Colon (tissue), 2 donors: Measurements from ENCODE around the gene ROBO1.
"Not testable (repeated sequence)": the region's sequence is repeated elsewhere in the genome, so short reads cannot be mapped to it uniquely, and the experiment has no call there.

Experiments used
- FAIRE-seq: peaks from 2 replicates; lab custom pipeline; 2012; peaks lifted over from hg19 to GRCh38; lab: Jason Lieb, UNC
- donor health status: control.
- donor health status: control.

Gene ROBO1

DNA sequence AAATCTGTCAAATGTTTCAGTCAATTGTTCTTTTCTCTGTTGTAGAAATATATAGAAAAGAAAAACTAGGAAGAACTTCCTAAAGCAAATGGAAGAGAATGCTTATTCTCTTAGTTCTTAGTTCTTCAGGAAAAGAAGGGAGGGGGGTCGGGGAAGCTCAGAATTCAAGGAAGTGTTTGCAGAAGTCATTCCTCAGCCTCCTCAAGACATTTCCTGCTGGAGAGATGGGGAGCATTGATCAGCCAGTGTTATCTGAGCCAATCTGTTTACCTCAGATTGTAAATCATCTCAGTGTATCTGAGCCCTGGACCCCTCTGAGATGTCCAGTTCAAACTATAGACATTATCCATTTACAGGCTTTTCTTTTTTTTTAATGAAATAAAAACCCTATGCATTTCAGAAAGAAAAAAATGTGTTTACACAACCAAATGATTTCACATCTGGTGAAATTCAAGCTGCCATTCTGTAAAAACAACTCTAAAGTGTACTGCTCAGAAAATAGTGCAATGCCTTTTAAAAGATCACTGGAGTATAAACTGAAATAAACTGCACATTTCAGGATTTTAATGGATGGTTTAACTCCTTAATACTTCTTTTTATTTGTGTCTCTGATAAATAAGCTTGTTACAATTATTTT, 460.7 kb downstream of the ROBO1 start:
- no peak for FAIRE-seq

DNA sequence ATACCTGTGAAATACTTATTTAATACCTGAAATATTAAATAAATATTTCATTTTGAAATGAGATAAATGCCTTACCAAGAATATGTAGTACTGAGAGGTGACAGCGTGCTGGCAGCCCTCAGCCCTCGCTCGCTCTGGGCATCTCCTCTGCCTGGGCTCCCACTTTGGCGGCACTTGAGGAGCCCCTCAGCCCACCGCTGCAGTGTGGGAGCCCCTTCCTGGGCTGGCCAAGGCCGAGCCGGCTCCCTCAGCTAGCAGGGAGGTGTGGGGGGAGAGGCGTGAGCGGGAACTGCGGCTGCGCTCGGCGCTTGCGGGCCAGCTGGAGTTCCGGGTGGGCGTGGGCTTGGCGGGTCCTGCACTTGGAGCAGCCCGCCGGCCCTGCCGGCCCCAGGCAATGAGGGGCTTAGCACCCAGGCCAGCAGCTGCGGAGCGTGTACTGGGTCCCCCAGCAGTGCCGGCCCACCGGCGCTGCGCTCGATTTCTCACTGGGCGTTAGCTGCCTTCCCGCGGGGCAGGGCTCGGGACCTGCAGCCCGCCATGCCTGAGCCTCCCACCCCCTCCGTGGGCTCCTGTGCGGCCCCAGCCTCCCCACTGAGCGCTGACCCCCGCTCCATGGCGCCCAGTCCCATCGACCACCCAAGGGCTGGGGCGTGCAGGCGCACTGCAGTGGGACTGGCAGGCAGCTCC, 467.7 kb downstream of the ROBO1 start:
- FAIRE-seq, result not testable (repeated sequence)

DNA sequence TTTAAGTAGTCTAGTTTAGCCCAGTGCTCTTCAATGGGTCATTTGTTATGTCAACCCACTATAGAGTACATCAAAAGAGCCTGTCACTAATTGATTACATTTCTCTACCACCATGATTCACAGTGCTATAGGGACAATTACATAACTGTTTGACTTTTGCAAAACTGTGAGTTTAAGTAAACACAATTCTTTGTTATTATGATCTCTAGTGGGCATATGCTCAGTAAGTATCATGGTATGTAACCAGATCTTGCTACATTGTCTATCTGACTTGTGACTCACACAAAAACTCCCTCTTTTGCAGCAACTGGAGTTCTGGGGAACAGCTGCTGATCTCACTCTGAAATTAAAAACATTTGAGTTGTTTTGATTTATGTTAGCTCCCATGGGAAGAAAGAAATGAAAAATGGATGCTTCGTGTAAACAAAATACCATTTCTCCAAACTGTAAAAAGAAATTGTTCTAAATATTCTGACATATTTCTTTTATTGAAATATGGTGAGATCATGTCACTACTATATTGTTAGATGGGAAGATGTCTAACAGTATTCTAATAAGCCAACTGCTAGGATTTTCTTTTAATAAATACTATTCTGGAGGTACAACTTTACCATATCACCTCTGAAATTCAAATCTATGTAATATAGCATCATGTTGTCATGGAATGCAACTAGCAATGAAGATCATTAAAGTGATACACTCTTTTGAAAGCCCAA, 470.4 kb downstream of the ROBO1 start:
- FAIRE-seq, result no peak

DNA sequence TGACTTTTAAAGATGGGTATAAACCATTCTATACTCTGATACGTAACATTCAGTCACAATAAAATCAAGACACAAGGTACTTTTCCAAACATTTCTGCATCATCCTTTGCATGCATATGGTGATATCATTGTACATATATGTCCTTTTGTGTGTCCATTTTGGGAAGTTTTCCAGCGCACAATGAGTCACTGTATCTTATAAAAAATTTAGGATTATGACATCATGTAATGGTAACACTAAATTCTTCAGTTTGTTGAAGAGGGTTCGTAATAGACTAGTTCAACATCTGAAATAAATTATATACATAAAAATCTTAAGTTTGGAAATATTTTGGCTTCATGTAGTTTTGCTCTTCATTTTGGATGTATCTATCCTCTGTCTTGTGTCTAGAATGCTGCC, 480.9 kb downstream of the ROBO1 start:
- FAIRE-seq, result no peak

DNA sequence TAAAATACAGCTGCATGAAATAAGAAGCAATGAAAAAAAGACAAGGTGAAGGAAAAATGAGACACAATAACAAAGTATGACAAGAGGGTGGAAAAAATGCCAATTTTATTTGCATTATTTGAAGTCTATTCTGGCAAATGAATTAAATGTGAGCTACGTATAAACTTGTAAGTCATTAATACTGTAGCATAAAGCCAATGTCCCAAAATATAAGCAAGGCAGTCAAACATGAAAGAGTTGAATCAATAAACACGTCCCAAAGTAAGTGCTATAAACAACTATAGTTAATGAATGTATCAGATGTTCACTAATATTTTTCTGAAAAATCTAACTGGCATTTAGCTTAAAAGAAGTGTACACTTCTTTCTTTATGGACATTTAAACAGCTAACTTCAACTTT, 481.9 kb downstream of the ROBO1 start:
- FAIRE-seq, result no peak

DNA sequence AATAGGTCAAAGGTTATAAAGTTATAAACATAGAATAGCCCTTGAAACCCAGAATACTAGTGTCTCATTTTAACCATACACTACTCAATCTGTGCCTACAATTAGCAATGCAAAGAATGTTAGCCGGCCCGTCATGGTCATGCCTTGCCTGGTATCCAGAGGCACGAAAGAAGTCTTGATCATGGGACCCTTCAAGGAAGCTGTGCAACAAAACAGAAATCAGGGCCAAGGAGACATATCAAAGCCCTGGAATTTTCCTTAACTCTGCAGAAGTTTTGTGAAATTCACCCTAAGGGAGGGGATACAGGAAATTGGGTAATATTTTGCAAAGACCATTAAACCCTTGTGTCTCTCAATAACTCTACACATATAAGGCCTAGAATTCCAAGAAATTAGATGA, 482.4 kb downstream of the ROBO1 start:
- FAIRE-seq, result no peak

DNA sequence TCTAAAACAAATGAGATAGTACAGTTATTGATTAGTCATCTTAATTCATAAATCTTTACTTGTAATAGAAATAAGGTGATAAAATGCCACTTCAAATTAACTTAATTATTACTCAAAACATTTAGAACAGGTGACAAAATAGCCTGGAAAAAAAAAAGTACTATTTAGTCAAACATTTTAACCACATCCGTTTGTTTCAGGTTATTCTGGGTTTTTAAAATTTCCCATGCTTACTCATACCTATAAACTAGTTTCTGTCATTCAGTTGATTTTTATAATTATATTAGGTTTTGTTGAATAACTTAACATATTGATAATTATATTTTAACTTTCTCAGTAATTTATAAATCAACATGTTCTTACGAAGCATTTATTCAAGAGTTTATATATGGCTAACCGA, 483.0 kb downstream of the ROBO1 start:
- FAIRE-seq, result peak; percentile 79

DNA sequence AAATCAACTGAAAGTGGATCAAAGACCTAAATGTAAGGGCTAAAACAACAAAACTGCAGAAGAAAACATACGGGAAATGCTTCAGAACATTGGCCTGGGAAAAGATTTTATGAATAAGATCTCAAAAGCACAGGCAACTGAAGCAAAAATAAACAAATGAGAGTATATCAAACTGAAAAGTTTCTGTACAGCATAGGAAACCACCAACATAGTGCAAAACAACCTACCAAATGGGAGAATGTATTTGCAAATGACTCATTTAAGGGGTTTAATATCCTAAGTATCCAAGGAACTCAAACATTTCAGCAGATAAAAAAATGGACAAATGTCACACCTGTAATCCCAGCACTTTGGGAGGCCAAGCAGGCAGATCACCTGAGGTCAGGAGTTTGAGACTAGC, 489.1 kb downstream of the ROBO1 start:
- no peak for FAIRE-seq

DNA sequence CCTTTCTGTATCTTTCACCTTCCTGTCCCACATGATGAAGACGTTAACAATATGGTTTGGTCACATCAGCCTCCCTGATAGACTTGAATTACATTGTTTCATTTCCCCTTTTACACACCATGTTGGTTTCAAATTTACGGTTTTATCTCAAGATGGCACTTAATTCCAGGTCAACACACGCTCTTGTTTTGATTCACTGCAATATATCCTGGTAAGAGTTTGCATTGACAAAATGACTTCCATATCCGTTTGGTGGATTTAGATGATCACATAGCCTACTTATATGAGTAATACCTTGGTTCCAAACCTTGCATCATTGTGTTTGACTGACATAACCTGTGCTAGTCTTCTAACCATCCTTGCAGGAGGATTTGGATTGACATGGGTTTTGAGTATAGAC, 499.4 kb downstream of the ROBO1 start:
- no peak for FAIRE-seq

DNA sequence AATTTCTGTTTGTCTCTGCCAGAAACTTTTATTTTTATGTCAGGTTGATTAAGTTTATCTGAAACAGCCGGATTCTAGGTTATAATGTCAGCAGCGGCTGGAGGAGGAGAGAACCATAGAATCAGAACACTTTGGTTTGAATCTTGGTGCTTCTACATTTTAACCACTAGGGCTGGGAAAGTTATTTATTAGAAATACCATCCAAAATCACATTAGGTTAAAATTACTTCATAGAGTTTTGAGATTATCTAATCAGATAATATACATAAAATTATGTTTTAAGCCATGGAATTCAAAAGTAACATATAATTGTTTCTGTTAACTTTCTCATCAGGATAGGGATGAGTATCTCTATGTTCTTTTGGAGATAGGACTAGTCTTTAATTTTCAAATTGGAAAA, 502.9 kb downstream of the ROBO1 start:
- FAIRE-seq, result no peak

DNA sequence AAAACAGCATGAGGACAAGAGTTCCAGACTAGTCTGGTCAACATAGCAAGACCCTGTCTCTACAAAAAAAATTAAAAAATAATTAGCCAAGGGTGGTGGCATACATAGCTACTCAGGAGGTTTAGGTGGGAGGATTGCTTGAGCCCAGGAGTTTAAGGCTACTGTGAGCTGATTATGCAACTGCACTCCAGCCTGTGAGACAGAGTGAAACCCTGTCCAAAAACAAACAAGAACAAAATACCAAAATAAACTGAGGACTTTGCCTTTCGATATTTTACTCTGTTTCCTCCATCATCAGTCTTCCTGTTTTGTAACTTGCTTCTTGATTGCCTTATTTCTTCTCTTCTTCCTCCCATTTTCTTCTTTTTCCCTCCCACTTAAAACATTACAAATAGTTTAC, 504.4 kb downstream of the ROBO1 start:
- no peak for FAIRE-seq

DNA sequence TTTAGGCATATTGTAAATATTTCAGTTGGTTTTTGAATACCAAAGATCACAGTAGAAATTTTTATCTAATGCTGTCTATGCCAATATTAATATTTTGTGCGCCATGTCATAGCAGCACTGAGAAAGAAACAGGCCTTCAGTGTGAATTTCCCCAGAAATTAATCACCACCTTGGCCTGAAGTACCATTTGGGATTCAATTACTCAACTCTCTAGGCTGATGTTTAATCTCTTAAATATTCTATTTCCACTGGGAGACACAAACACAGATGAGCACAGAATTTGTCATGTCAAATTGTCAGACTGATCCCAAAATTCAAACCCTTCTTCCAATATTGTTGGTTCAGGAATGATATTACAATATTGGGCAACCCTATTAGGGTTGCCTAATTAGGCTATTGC, 509.3 kb downstream of the ROBO1 start:
- FAIRE-seq, result no peak

DNA sequence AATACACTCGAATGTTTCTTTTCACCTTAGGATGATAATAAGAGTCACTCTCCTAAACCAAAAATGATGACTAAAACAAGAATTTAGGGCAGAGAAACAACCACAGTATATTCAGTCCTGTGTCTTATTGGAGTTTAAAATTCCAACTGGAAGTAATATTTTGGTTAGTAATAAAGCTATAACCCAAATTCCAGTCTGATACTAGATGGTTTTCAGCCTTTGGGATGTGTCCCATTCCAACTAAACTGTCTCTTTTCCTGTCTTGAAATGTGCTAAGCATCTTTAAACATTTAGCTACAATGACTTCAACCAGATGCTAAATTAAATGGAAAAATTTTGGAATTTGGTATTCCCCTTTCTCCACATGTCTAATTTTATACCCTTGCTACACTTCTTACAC, 510.0 kb downstream of the ROBO1 start:
- no peak for FAIRE-seq

DNA sequence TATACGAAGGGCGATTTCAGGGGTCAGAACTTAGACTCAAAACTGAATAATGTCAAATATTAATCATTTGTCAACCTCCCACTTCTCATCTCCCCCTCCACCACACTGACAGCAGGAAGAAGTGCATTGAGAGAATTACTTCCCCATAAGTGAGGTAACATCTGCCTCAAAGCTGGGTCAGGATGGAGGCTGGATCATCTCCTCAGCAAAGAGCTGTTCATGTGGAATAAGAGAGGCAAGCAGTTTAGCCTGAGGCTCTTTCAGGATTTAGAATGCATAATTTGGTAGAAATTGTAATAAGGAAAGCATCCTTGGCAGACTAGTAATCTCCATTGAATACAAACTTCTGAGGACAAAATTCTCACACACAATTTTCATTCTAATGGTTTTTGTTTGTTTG, 512.1 kb downstream of the ROBO1 start:
- FAIRE-seq, result no peak

DNA sequence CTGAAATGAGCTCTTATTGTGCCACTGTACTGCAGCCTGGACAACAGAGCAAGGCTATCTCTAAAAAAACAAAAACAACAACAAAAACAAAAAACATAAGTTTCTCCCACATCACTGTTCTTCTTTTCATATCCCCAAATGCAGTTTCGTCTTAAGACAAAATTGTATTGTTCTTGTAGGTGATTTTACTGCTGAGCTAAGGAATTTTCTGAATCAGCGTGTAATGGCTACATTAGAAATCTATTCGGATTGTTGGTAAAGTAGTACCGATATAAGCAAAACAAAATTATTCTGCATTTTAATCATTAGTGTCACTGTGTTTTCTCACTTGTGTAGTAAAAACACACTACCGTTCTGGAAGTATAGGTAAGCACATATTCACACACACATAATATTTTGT, 512.5 kb downstream of the ROBO1 start:
- no peak for FAIRE-seq

DNA sequence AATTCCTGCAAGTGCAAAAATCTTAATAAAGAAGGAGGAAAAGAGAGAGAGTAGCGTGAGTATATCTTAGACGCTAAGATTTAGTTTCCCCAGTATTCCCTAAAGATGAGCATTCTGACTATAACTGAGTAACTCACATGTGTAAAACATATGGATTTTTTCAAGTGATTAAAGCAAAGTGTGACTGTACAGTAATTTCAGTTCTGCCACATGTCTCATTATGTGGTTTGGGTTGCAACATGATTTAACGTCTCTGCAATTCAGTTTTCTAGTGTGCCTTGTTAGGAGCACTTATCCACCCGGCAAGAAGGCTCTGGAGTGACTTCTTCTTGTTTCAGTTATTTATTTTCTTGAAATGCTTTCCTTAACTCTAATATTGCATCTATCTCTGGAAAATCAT, 514.1 kb downstream of the ROBO1 start:
- no peak for FAIRE-seq

DNA sequence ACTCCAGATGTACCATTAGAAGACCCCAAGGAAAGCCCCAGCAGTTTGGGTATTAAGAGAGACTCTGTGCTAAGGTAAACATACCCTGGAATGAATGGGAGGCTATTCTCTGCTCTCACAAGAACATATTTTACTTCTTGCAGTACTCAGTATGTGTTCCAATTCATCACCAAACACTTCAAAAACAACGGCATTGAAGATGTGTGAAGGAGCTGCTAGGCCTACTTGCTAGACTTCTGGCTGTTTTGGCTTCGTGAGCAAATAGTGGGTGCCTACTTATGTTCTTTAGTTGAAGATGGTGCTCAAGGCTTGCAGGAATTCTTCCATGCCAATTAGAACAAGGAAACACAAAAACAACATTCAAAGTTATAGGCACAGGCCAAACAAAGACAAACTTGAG, 514.5 kb downstream of the ROBO1 start:
- no peak for FAIRE-seq

DNA sequence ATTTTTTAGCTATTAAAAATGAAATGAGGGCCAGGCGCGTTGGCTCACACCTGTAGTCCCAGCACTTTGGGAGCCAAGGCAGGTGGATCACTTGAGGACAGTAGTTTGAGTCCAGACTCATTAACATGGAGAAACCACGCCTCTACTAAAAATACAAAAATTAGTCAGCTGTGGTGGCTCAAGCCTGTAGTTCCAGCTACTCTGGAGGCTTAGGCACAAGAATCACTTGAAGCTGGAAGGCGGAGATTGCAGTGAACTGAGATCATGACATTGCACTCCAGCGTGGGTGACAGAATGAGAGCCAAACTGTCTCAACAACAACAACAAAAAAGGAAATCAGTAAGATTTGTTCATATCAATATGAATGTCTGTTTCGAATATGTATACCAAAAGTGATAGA, 517.1 kb downstream of the ROBO1 start:
- no peak for FAIRE-seq

DNA sequence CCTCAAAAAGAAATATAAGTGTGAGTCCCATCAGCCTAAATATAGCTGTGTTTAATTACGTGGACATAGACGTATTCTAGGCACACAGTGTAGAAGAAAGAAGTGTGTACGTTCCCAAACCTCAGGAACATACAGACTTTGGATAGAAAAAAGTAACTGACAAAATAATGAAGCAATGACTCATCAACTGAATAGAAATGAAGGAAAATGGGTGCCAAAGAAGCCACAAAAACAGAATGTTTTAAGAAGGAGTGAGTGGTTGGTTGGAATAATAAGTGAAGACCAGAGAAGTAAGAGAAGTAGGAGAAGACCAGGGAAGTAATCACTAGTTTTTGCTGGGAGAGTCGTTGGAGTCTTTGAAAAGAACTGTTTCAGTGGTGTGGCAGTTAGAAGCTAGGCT, 518.1 kb downstream of the ROBO1 start:
- no peak for FAIRE-seq

DNA sequence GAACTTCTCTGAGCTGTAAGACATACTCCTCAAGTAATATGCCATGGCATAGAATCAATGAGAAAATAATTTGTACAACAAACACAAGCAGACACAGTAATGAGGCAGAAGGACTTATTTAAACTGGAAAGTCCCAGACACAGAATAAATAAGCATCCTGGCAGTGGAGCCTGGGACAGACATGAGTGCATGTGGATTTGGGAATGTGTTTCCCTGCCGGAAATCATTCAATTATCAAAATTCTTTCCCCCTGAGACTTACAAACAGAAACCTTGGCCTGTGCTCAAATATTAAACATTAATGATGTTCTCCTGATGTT, 520.1 kb downstream of the ROBO1 start:
- no peak for FAIRE-seq

DNA sequence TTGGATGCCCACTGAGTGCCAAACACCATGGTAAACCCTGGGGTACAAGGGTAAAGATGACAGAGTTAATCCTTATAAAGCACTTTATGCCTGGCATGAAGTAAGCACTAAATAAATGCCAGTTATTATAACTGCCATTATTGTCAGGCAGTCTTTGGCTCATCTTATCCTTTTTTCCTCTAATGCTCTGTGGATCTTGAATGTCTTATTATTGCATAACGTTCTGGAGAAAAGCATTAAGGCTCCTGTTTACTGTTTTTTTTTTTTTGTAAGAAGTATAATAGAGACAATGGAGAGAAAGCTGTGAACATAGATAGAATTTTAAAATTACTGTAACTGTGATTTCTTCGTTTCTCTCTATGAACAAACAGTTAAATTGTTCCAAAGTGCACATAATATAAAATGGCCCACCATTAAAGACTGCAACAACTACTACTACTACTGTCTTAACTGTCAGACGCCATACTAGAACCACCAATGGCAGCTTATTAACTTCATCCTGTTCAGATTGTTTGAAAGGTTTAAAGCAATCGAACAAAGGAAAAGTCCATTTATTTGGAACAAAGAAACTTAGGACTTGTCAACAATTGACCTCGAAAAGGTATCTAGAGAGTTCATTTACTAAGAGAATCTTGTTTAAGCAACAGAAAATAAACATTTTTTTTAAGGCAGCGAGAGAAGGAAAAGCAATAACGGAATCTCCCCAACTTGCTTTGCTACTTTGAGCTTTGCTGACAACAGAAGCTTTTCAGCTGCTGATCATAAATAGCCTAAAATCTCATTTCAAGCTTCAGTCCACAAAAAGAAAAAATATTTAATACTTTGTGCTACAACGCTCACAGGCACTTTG, 520.7 kb downstream of the ROBO1 start:
- FAIRE-seq, result no peak

DNA sequence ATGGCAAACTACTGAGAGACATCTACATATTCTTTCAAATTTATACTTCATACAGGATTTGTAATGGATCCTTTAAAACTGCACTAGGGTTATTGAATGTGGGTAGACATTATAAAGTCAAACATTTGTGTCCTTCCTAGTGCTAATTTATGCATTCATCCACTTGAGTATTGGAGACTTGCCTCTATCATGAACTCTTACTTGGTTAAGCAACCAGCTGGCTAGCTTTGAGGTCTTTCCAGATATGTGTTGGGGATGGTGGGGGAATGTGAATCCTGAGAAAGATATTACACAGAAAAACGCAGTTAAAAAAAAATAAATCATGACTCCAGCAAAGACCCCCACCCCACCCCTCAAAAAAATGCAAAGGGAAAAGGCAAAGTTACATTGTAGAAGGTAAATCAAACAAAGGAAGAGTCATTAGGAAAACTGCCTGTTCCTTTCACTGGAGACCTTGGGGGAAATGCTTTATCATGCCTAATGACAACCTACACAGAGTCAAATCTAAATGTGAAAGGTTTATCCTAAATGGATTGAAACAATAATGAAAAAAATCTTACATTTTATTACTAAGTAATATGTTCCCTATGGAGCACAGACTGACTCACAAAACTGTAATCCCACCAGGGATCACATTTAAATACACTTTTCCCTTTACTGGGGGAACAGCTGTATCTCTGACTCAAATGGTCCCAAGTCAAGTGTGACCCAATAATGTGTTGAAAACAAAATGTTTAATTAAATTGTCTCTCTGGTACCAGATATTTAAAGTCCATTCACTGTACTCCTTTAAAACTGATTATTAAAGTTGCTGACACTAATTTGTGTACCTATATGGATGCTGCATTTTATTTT, 522.3 kb downstream of the ROBO1 start:
- no peak for FAIRE-seq
